IMR-90 (cell line): ENCODE data around the gene OMD. TPM values are rescaled to one million over a fixed set of nuclear protein-coding genes. Genes with fewer than 3 reads are reported as not detected.

Experiments used
- ATAC-seq: fragments of 200-7000 bp; cut with Tn5 transposase; 2 replicates; pipeline ENCODE4 v1.9.1; 2020; ENCODE audit warnings: low read depth, mild to moderate bottlenecking, moderate library complexity
- BruUV-seq: library from RNA; stranded (reverse); fragments of 400-500 nt; replicated peaks from 2 replicates; lab custom pipeline; 2021; lab: Mats Ljungman, UMichigan
- CTCF ChIA-PET: fragments of 300-600 bp; formaldehyde crosslinking; extraction: SDS; loops from one replicate; lab custom pipeline; 2021; ENCODE audit warnings: antibody characterized with exemption; lab: Yijun Ruan, JAX
- POLR2A ChIA-PET: fragments of 300-600 bp; sonication (Branson Sonifier 250); formaldehyde crosslinking; loops from one replicate; lab custom pipeline; 2022; ENCODE audit warnings: antibody characterized with exemption; ENCODE audit not compliant: unreplicated experiment; lab: Charles Lee
- DNase-seq: peaks from one replicate; pipeline ENCODE4 v3.0.0; 2013
- H2AFZ ChIP-seq: replicated peaks from 2 replicates; pipeline ENCODE3; 2013; ENCODE audit warnings: low read length, mild to moderate bottlenecking; ENCODE audit not compliant: poor library complexity
- H2AK5ac ChIP-seq: 2 replicates; pipeline ENCODE4 v1.6.1; 2013; ENCODE audit warnings: low read depth, low read length, inconsistent platforms
- H2AK9ac ChIP-seq: replicated peaks from 2 replicates; pipeline ENCODE3; 2013; ENCODE audit warnings: mild to moderate bottlenecking, low read depth, low read length, moderate library complexity; ENCODE audit not compliant: poor library complexity
- H2BK120ac ChIP-seq: 2 replicates; pipeline ENCODE4 v1.6.1; 2013; ENCODE audit warnings: low read depth, low read length, inconsistent platforms
- H2BK15ac ChIP-seq: 3 replicates; pipeline ENCODE4 v1.6.1; 2013; ENCODE audit warnings: low read depth, low read length, inconsistent platforms
- H2BK20ac ChIP-seq: 2 replicates; pipeline ENCODE4 v1.6.1; 2013; ENCODE audit warnings: low read depth, mild to moderate bottlenecking, inconsistent platforms, low read length, moderate library complexity
- H2BK5ac ChIP-seq: 2 replicates; pipeline ENCODE4 v1.6.1; 2013; ENCODE audit warnings: mild to moderate bottlenecking, low read depth, low read length, inconsistent platforms; ENCODE audit not compliant: poor library complexity, severe bottlenecking
- H3K14ac ChIP-seq: replicated peaks from 2 replicates; pipeline ENCODE4 v1.6.1; 2013; ENCODE audit warnings: low read depth, low read length, inconsistent platforms
- H3K18ac ChIP-seq: 2 replicates; pipeline ENCODE4 v1.6.1; 2013; ENCODE audit warnings: low read depth, low read length, control low read depth
- H3K23ac ChIP-seq: 2 replicates; pipeline ENCODE4 v1.6.1; 2013; ENCODE audit warnings: low read depth, low read length, inconsistent platforms
- H3K27ac ChIP-seq: 2 replicates; pipeline ENCODE4 v1.5.1; 2013; ENCODE audit warnings: mild to moderate bottlenecking, control low read depth, low read length; ENCODE audit not compliant: insufficient read depth
- H3K27me3 ChIP-seq: 2 replicates; pipeline ENCODE4 v1.6.1; 2013; ENCODE audit warnings: low read length; ENCODE audit not compliant: control insufficient read depth, insufficient read depth
- H3K36me3 ChIP-seq: 2 replicates; pipeline ENCODE4 v1.6.1; 2013; ENCODE audit warnings: low read length, mixed read lengths; ENCODE audit not compliant: control insufficient read depth, insufficient read depth
- H3K4ac ChIP-seq: 2 replicates; pipeline ENCODE4 v1.6.1; 2013; ENCODE audit warnings: low read depth, low read length, inconsistent platforms
- H3K4me1 ChIP-seq: 2 replicates; pipeline ENCODE4 v1.6.1; 2013; ENCODE audit warnings: low read length, mixed read lengths; ENCODE audit not compliant: control insufficient read depth, insufficient read depth
- H3K4me2 ChIP-seq: 2 replicates; pipeline ENCODE4 v1.6.1; 2013; ENCODE audit warnings: low read depth, mild to moderate bottlenecking, control low read depth, low read length, moderate library complexity
- H3K4me3 ChIP-seq: 2 replicates; pipeline ENCODE4 v1.5.1; 2013; ENCODE audit warnings: low read depth, mild to moderate bottlenecking, control low read depth, low read length, moderate library complexity; ENCODE audit not compliant: insufficient read depth
- H3K56ac ChIP-seq: 2 replicates; pipeline ENCODE4 v1.6.1; 2013; ENCODE audit warnings: low read length, inconsistent platforms; ENCODE audit not compliant: insufficient read depth; ENCODE audit errors: extremely low read depth
- H3K79me1 ChIP-seq, 2 experiments: 2 replicates each; pipeline ENCODE4 v1.6.1; 2013; ENCODE audit warnings: low read length in 2 of 2, inconsistent platforms in 1 of 2, low read depth in 1 of 2
- H3K9ac ChIP-seq: 2 replicates; pipeline ENCODE4 v1.6.1; 2013; ENCODE audit warnings: low read depth, low read length, control low read depth
- H3K9me1 ChIP-seq: 2 replicates; pipeline ENCODE4 v1.6.1; 2013; ENCODE audit warnings: low read length, inconsistent platforms; ENCODE audit not compliant: insufficient read depth
- H3K9me3 ChIP-seq: 2 replicates; pipeline ENCODE4 v1.6.1; 2013; ENCODE audit warnings: low read length; ENCODE audit not compliant: control insufficient read depth, insufficient read depth
- H4K20me1 ChIP-seq: 2 replicates; pipeline ENCODE4 v1.6.1; 2013; ENCODE audit warnings: low read length, inconsistent platforms; ENCODE audit not compliant: insufficient read depth
- H4K5ac ChIP-seq: 2 replicates; pipeline ENCODE4 v1.6.1; 2013; ENCODE audit warnings: mild to moderate bottlenecking, low read depth, low read length, control low read depth
- H4K8ac ChIP-seq, 2 experiments: 2 replicates each; pipeline ENCODE4 v1.6.1; 2013; ENCODE audit warnings: low read depth in 2 of 2, low read length in 2 of 2, control low read depth in 1 of 2, inconsistent platforms in 1 of 2
- H4K91ac ChIP-seq: 2 replicates; pipeline ENCODE4 v1.6.1; 2013; ENCODE audit warnings: low read depth, low read length, inconsistent platforms; ENCODE audit not compliant: insufficient read depth
- MAFK ChIP-seq: IDR thresholded peaks from 2 replicates; pipeline ENCODE4 v1.6.1; 2012; ENCODE audit warnings: low read depth, low read length, improper control_type of control experiment
- WGBS, 2 experiments: methylation state at CpG; one replicate each; pipeline versions ENCODE4 v1.1.5 to v1.1.7; 2013; ENCODE audit warnings: missing lambda C conversion rate in 2 of 2; ENCODE audit not compliant: insufficient read length in 1 of 2; ENCODE audit errors: extremely low coverage in 2 of 2; 5-methylcytosine and 5-hydroxymethylcytosine counted together
- dilution Hi-C: fragments of 300-500 bp; cut with HindIII; formaldehyde crosslinking; loops from one replicate; pipeline ENCODE4 v1.14.3; 2018; ENCODE audit warnings: low sequenced_read_pairs; ENCODE audit not compliant: unreplicated experiment
- in situ Hi-C: fragments of 300-500 bp; cut with MboI; formaldehyde crosslinking; loops from 3 replicates; pipeline ENCODE4 v1.14.3; 2019; ENCODE audit warnings: low sequenced_read_pairs, inconsistent platforms, mixed read lengths
- intact Hi-C: fragments of 100-400 bp; cut with micrococcal nuclease; formaldehyde crosslinking; loops from 2 replicates; pipeline ENCODE4 v1.10.0; 2022
- polyA plus RNA-seq, 3 experiments: library from polyadenylated mRNA; depleted of rRNA; stranded (reverse); fragments of >200 nt; gene quantifications; 2 replicates each; pipeline ENCODE4 v1.2.3, GENCODE V29; 2012; ENCODE audit warnings: low replicate concordance in 1 of 3
- total RNA-seq: library from RNA; depleted of rRNA; stranded (reverse); fragments of >200 nt; gene quantifications from 2 replicates; pipeline ENCODE4 v1.2.3, GENCODE V29; 2012
- TF ChIP-seq, protein P1 (sequence below): fragments of 150-350 bp; IDR thresholded peaks from 2 replicates; pipeline ENCODE4 v1.6.1; 2017; ENCODE audit warnings: mild to moderate bottlenecking, antibody characterized with exemption, low read length, low read depth

Gene OMD
- total and polyA plus RNA-seq, 2 of the 4 experiments (the other 2 are of a cell fraction): not detected

DNA sequence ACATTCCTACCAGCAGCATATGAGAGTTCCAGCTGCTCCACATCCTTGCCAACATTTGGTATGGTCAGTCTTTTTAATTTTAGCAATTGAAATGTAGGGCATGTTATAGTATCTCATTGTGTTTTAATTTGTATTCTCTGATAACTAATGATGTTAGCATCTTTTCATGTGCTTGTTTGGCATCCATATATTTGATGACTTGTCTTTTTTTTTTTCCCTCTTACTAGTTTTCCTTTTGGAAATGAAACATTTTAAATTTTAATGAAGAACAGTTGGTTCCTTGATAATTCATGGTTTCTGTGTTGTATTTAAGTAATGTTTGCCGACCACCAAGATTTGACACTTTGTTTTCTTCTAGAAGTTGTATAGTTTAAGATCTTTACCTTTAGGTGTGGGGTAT lies 28.7 kb downstream of the OMD start:
- Histone ChIP-seq H3K79me1 (no peaks in the 10 kb centered on the region), H2BK20ac (no peak overlapping the region), H3K56ac (no peak overlapping the region), H3K18ac (no peak overlapping the region), H2AFZ (no peak overlapping the region), H3K9me3 (no peaks in the 10 kb centered on the region), H3K9me1 (no peaks in the 10 kb centered on the region), H4K5ac (no peak overlapping the region), H4K20me1 (no peaks in the 10 kb centered on the region), H3K4me3 (no peak overlapping the region), H2BK120ac (no peak overlapping the region), H2AK9ac (no peak overlapping the region), H3K14ac (no peak overlapping the region), H4K91ac (no peak overlapping the region), H3K27me3 (no peaks in the 10 kb centered on the region), H3K9ac (no peak overlapping the region), H2BK5ac (no peak overlapping the region), H3K36me3 (no peaks in the 10 kb centered on the region), H2BK15ac (no peak overlapping the region), H3K4me1 (peaks cover 2% of the 10 kb centered on the region; the same call in 1 of the 2 replicates), H4K8ac (no peak overlapping the region), H3K4me2 (no peak overlapping the region), H3K27ac (no peak overlapping the region), H2AK5ac (no peak overlapping the region), H3K4ac (no peak overlapping the region), H3K23ac (no peak overlapping the region)
- CTCF ChIA-PET: interaction anchor here (0.6 kb wide), 1 partner anchor 9 kb away, joined by 3 read pairs; no protein-coding TSS in a partner anchor
- in situ Hi-C loops: no loop called here
- WGBS, 2 experiments: no CpG with 5 or more reads among the region's 1 CpG
- DNase-seq: no peak
- no peak for ATAC-seq
- POLR2A ChIA-PET: no interaction called here
- no TSS peak for BruUV-seq
- dilution Hi-C loops: no loop called here
- intact Hi-C loops: no loop called here
- 0 out of 2 replicates have a peak, but pooled peaks have one; percentile 27 for TF ChIP-seq MAFK
- TF ChIP-seq, protein P1, sequence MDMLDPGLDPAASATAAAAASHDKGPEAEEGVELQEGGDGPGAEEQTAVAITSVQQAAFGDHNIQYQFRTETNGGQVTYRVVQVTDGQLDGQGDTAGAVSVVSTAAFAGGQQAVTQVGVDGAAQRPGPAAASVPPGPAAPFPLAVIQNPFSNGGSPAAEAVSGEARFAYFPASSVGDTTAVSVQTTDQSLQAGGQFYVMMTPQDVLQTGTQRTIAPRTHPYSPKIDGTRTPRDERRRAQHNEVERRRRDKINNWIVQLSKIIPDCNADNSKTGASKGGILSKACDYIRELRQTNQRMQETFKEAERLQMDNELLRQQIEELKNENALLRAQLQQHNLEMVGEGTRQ: no peak
